Measurements from ENCODE around the gene NTM. TPM values are rescaled to one million over a fixed set of nuclear protein-coding genes. Genes with fewer than 3 reads are reported as not detected.
A peak's percentile ranks its signal among the peaks of the same experiment; 100 is the strongest.
"Not testable (repeated sequence)": the region's sequence is repeated elsewhere in the genome, so short reads cannot be mapped to it uniquely, and the experiment has no call there.

NTM gene
- total RNA-seq, 4 donors from 2014 or later, result 1.4 to 2.8 (median 1.7) TPM

GRCh38 chr11:132357811-132358572 is 987.6 kb downstream of the NTM start:
- H3K4me1 ChIP-seq, result no peaks in the 10 kb centered on the region
- no peaks in the 10 kb centered on the region for H3K36me3 ChIP-seq
- H3K4me3 ChIP-seq, result no peak overlapping the region
- TF ChIP-seq POLR2A (IDR thresholded peaks at IDR 0.05), result no peak
- no peak for TF ChIP-seq CTCF (IDR thresholded peaks at IDR 0.05)
- no peaks in the 10 kb centered on the region for H3K9me3 ChIP-seq
- no peak for DNase-seq
- peak overlapping the region in 1 of 4 donors; percentile 9 for H3K27ac ChIP-seq
- H3K27me3 ChIP-seq, result no peaks in the 10 kb centered on the region

DNA sequence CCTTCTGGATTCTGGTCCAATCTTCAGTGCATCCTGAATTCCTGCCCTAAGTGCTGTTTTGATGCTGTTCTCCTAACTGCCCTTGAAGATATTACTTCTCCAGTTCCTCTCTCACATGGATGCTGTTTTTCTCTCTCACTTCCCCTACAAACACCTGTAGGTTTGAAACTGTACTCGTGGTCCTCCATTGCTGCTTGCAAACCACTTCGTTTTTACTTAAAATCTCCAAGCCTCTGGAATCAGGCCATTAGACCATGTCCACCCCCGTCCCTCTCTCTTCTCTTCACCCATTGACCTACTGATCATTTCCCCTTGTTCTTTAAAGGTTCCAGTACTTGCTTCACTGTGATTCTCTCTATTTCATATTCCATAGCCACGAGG is 988.1 kb downstream of the NTM start:
- no peaks in the 10 kb centered on the region for H3K4me1 ChIP-seq
- peak overlapping the region in 1 of 4 donors; percentile 9 for H3K27ac ChIP-seq
- H3K4me3 ChIP-seq, result no peak overlapping the region
- H3K27me3 ChIP-seq, result no peaks in the 10 kb centered on the region
- H3K36me3 ChIP-seq, result no peaks in the 10 kb centered on the region
- no peak for DNase-seq
- no peak for TF ChIP-seq POLR2A (IDR thresholded peaks at IDR 0.05)
- no peaks in the 10 kb centered on the region for H3K9me3 ChIP-seq

DNA sequence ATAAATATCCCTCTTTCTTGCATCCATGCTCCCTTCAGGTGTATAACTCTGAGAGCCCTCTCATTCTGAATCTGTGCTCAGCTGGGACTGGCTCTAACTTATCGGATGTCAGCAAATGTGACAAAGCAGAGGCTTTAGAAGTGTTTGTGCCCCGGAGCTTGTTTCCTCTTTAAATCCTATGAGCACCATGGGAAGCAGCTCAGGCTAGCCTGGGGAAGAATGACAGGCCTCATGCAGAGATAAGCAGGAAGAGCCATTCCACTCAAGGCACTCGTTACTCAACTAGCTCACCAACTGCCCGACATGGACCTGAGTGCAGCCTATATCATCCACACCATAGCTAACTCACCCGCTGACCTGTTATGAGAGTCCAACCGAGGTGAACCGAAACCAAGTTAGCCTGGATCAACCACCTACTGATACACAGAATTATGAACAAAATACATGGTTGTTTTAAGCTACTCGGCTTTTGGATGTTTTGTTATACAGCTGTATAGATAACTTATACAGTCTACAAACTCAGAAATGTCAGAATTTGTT is 990.7 kb downstream of the NTM start:
- no peak overlapping the region for H3K27ac ChIP-seq
- TF ChIP-seq CTCF (IDR thresholded peaks at IDR 0.05) (no peak), POLR2A (IDR thresholded peaks at IDR 0.05) (no peak)
- no peaks in the 10 kb centered on the region for H3K4me1 ChIP-seq
- no peak for DNase-seq
- no peaks in the 10 kb centered on the region for H3K27me3 ChIP-seq
- no peaks in the 10 kb centered on the region for H3K9me3 ChIP-seq
- no peak overlapping the region for H3K4me3 ChIP-seq
- H3K36me3 ChIP-seq, result no peaks in the 10 kb centered on the region

- H3K36me3 ChIP-seq, result no peaks in the 10 kb centered on the region
- no peaks in the 10 kb centered on the region for H3K27me3 ChIP-seq
- no peak overlapping the region for H3K4me3 ChIP-seq
- DNase-seq, result no peak
- H3K27ac ChIP-seq, result no peak overlapping the region
- H3K9me3 ChIP-seq, result no peaks in the 10 kb centered on the region
- no peaks in the 10 kb centered on the region for H3K4me1 ChIP-seq
- TF ChIP-seq CTCF (IDR thresholded peaks at IDR 0.05) (no peak), POLR2A (IDR thresholded peaks at IDR 0.05) (no peak)
Measured at GRCh38 chr11:132365650-132366049, 995.2 kb downstream of the NTM start.

GRCh38 chr11:132367293-132367692 is 996.9 kb downstream of the NTM start:
- Histone ChIP-seq H3K4me1 (no peaks in the 10 kb centered on the region), H3K9me3 (no peaks in the 10 kb centered on the region), H3K27ac (no peak overlapping the region), H3K4me3 (no peak overlapping the region), H3K36me3 (no peaks in the 10 kb centered on the region), H3K27me3 (no peaks in the 10 kb centered on the region)
- DNase-seq, result no peak
- TF ChIP-seq CTCF (IDR thresholded peaks at IDR 0.05), result no peak
- no peak for TF ChIP-seq POLR2A (IDR thresholded peaks at IDR 0.05)

- not testable (repeated sequence) for H3K4me1 ChIP-seq, H3K9me3 ChIP-seq, H3K36me3 ChIP-seq, H3K27me3 ChIP-seq, H3K27ac ChIP-seq, DNase-seq, H3K4me3 ChIP-seq
Measured at GRCh38 chr11:132370114-132370513, 999.7 kb downstream of the NTM start.

All from Peyer's patch (tissue), 4 donors.